ENCODE results near the gene TVP23C. TPM values are rescaled to one million over a fixed set of nuclear protein-coding genes. Genes with fewer than 3 reads are reported as not detected.

The TVP23C gene
- total and polyA plus RNA-seq, 9 of the 15 experiments (the other 6 are each of a cell fraction or from before 2014, with no cell fraction given): 5.7 to 16.8 (median 8.2) TPM

DNA sequence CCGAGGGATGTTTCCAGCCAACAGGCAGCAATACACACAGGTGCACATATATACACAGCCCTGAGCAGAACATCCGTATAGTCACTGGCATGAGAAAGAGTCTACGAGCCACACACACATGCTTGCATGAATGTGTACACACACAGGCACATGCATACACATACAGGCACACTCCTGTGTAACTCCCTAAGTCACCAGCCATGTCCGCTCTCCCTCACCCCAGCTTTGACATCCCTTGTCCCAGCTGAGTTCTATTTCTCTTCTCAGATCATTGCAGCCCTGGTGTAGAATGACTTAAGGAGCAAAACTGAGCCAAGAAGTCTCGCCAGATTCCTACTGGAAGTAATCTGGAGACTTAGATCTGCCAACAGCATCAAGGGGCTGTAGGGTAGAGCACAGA, 108.9 kb downstream of the TVP23C start:
- Histone ChIP-seq H3K36me3 (ENCODE audit: control insufficient read depth, insufficient read depth, low read length) (no peaks in the 10 kb centered on the region), H3K9me3 (replicated peaks; ENCODE audit: control insufficient read depth, insufficient read depth, low read depth, low read length) (no peaks in the 10 kb centered on the region), H3K27me3 (ENCODE audit: control insufficient read depth in 2 of 2, insufficient read depth in 2 of 2, low read length in 2 of 2) (no peaks in the 10 kb centered on the region), H2AFZ (ENCODE audit: low read depth, low read length) (no peak overlapping the region), H3K4me3 (no peak overlapping the region), H3K79me2 (ENCODE audit: control insufficient read depth, insufficient read depth, low read length) (no peaks in the 10 kb centered on the region), H3K4me1 (replicated peaks in 1 of 2; ENCODE audit: control insufficient read depth in 2 of 2, insufficient read depth in 2 of 2, low read length in 2 of 2) (no peaks in the 10 kb centered on the region), H3K4me2 (ENCODE audit: insufficient read depth, low read length) (no peak overlapping the region), H3K9ac (ENCODE audit: insufficient read depth in 1 of 2, low read depth in 2 of 2, low read length in 2 of 2) (no peak overlapping the region), H4K20me1 (replicated peaks; ENCODE audit: control insufficient read depth, insufficient read depth, low read length) (no peaks in the 10 kb centered on the region), H3K27ac (ENCODE audit: extremely low read depth, low read depth, low read length) (no peak overlapping the region), H3K9me1 (ENCODE audit: control insufficient read depth, insufficient read depth, low read length) (no peaks in the 10 kb centered on the region)
- CTCF ChIA-PET (ENCODE audit: low intra/inter-chr PET ratio): no interaction called here
- POLR2A ChIA-PET: no interaction called here
- no TSS peak for BruUV-seq (replicated peaks)
- DNase-seq (ENCODE audit: extremely low read depth in 1 of 4, low spot score in 3 of 4): no peak
- WGBS (ENCODE audit: insufficient coverage, low coverage, missing lambda C conversion rate): 71% methylated on average over 5 of the region's 5 CpGs
- ATAC-seq: no peak
- in situ Hi-C loops (cut with MboI) (no loop called here), intact Hi-C loops (cut with micrococcal nuclease) (no loop called here)
- no peak for FAIRE-seq
- no peak for TF ChIP-seq POU5F1 (IDR thresholded peaks at IDR 0.05; ENCODE audit: borderline replicate concordance, low read depth, low read length, partially characterized antibody)
- TF ChIP-seq ZNF197 (CRISPR knock-in tag; IDR thresholded peaks at IDR 0.05; ENCODE audit: low read depth): no peak
- no peak for TF ChIP-seq NFXL1 (CRISPR knock-in tag; IDR thresholded peaks at IDR 0.05)
- TF ChIP-seq, protein P1, sequence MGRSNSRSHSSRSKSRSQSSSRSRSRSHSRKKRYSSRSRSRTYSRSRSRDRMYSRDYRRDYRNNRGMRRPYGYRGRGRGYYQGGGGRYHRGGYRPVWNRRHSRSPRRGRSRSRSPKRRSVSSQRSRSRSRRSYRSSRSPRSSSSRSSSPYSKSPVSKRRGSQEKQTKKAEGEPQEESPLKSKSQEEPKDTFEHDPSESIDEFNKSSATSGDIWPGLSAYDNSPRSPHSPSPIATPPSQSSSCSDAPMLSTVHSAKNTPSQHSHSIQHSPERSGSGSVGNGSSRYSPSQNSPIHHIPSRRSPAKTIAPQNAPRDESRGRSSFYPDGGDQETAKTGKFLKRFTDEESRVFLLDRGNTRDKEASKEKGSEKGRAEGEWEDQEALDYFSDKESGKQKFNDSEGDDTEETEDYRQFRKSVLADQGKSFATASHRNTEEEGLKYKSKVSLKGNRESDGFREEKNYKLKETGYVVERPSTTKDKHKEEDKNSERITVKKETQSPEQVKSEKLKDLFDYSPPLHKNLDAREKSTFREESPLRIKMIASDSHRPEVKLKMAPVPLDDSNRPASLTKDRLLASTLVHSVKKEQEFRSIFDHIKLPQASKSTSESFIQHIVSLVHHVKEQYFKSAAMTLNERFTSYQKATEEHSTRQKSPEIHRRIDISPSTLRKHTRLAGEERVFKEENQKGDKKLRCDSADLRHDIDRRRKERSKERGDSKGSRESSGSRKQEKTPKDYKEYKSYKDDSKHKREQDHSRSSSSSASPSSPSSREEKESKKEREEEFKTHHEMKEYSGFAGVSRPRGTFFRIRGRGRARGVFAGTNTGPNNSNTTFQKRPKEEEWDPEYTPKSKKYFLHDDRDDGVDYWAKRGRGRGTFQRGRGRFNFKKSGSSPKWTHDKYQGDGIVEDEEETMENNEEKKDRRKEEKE (IDR thresholded peaks at IDR 0.05; ENCODE audit: borderline replicate concordance in 1 of 2, control insufficient read depth in 1 of 2, low read depth in 2 of 2, low read length in 1 of 2): no peak
- TF ChIP-seq, protein P2, sequence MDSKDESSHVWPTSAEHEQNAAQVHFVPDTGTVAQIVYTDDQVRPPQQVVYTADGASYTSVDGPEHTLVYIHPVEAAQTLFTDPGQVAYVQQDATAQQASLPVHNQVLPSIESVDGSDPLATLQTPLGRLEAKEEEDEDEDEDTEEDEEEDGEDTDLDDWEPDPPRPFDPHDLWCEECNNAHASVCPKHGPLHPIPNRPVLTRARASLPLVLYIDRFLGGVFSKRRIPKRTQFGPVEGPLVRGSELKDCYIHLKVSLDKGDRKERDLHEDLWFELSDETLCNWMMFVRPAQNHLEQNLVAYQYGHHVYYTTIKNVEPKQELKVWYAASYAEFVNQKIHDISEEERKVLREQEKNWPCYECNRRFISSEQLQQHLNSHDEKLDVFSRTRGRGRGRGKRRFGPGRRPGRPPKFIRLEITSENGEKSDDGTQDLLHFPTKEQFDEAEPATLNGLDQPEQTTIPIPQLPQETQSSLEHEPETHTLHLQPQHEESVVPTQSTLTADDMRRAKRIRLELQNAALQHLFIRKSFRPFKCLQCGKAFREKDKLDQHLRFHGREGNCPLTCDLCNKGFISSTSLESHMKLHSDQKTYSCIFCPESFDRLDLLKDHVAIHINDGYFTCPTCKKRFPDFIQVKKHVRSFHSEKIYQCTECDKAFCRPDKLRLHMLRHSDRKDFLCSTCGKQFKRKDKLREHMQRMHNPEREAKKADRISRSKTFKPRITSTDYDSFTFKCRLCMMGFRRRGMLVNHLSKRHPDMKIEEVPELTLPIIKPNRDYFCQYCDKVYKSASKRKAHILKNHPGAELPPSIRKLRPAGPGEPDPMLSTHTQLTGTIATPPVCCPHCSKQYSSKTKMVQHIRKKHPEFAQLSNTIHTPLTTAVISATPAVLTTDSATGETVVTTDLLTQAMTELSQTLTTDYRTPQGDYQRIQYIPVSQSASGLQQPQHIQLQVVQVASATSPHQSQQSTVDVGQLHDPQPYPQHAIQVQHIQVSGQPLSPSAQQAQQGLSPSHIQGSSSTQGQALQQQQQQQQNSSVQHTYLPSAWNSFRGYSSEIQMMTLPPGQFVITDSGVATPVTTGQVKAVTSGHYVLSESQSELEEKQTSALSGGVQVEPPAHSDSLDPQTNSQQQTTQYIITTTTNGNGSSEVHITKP (IDR thresholded peaks at IDR 0.05; ENCODE audit: partially characterized antibody): no peak
- TF ChIP-seq, protein P3, sequence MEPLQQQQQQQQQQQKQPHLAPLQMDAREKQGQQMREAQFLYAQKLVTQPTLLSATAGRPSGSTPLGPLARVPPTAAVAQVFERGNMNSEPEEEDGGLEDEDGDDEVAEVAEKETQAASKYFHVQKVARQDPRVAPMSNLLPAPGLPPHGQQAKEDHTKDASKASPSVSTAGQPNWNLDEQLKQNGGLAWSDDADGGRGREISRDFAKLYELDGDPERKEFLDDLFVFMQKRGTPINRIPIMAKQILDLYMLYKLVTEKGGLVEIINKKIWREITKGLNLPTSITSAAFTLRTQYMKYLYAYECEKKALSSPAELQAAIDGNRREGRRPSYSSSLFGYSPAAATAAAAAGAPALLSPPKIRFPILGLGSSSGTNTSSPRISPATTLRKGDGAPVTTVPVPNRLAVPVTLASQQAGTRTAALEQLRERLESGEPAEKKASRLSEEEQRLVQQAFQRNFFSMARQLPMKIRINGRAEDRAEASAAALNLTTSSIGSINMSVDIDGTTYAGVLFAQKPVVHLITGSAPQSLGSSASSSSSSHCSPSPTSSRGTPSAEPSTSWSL (CRISPR knock-in tag; IDR thresholded peaks at IDR 0.05; ENCODE audit: borderline replicate concordance): no peak
- TF ChIP-seq ZBED1 (IDR thresholded peaks at IDR 0.05): no peak
- TF ChIP-seq ZNF561 (CRISPR knock-in tag; conservative IDR thresholded peaks at IDR 0.05): no peak
- TF ChIP-seq, protein P4, sequence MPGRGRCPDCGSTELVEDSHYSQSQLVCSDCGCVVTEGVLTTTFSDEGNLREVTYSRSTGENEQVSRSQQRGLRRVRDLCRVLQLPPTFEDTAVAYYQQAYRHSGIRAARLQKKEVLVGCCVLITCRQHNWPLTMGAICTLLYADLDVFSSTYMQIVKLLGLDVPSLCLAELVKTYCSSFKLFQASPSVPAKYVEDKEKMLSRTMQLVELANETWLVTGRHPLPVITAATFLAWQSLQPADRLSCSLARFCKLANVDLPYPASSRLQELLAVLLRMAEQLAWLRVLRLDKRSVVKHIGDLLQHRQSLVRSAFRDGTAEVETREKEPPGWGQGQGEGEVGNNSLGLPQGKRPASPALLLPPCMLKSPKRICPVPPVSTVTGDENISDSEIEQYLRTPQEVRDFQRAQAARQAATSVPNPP (IDR thresholded peaks at IDR 0.05; ENCODE audit: borderline replicate concordance, insufficient read depth, insufficient read length): no peak
- TF ChIP-seq ZNF354B (CRISPR knock-in tag; IDR thresholded peaks at IDR 0.05): no peak
- no peak for TF ChIP-seq ZC3H4 (CRISPR knock-in tag; IDR thresholded peaks at IDR 0.05; ENCODE audit: borderline replicate concordance)

Measured in K562 (cell line).